Mesothelial cell of epicardium (in vitro differentiated cells): Measurements from ENCODE around the gene B3GAT3. TPM values are rescaled to one million over a fixed set of nuclear protein-coding genes. Genes with fewer than 3 reads are reported as not detected.

Source experiments
- DNase-seq, 2 experiments: peaks; one replicate each; pipeline ENCODE4 v3.0.0; 2021; ENCODE audit warnings: low spot score in 2 of 2; ENCODE audit not compliant: unreplicated experiment in 2 of 2
- H3K27ac Mint-ChIP-seq: 2 replicates; pipeline ENCODE4 v1.8.0; 2021; ENCODE audit warnings: mixed read lengths
- H3K27me3 Mint-ChIP-seq: 2 replicates; pipeline ENCODE4 v1.8.0; 2021; ENCODE audit warnings: low read depth, mixed read lengths
- H3K36me3 Mint-ChIP-seq: 2 replicates; pipeline ENCODE4 v1.8.0; 2021; ENCODE audit warnings: mixed read lengths
- H3K4me1 Mint-ChIP-seq: 2 replicates; pipeline ENCODE4 v1.8.0; 2021; ENCODE audit warnings: mixed read lengths
- H3K4me3 Mint-ChIP-seq: 2 replicates; pipeline ENCODE4 v1.8.0; 2021; ENCODE audit warnings: mild to moderate bottlenecking, moderate library complexity, mixed read lengths
- H3K9me3 Mint-ChIP-seq: 2 replicates; pipeline ENCODE4 v1.8.0; 2021; ENCODE audit warnings: mixed read lengths
- total RNA-seq: library from RNA; stranded (reverse); gene quantifications from 3 replicates; pipeline ENCODE4 v1.2.1, GENCODE V29; 2021
- TF ChIP-seq, protein P1 (sequence below): fragments of 200-600 bp; sonication (generic); IDR thresholded peaks from one replicate; pipeline ENCODE4 v1.5.0; 2021; ENCODE audit warnings: antibody characterized with exemption; ENCODE audit not compliant: unreplicated experiment

Gene B3GAT3
- total RNA-seq, 1 donor from 2014 or later = 52.6 TPM

DNA sequence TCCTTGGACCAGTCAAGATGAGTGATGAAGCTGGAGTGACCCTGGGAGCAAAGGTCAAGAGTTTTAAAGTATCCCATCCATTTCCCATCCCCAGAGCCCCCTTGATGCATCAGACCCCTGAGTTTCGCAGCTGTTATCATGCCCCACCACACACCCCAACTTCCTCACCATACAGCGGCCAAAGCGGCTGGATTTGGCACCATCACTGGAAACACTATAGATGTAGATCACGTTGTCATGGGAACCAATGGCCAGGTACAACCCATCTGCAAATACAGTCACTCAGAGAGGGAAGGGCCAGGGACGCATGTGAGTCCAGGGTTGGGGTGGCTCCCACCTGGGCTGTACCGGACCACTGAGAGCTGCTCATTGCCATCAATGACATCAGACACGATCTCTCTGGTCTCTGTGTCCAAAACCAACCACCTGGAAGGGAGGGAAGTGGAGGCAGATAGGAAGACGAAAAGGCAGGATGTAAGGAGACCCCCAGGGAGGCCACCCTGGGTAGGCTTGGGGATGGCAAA lies 17.9 kb downstream of the B3GAT3 start:
- H3K27ac Mint-ChIP-seq = no peak overlapping the region
- H3K4me3 Mint-ChIP-seq = peak overlapping the region; percentile 53
- no peak for DNase-seq
- H3K4me1 Mint-ChIP-seq = peaks cover 32% of the 10 kb centered on the region
- H3K27me3 Mint-ChIP-seq = peaks cover 4% of the 10 kb centered on the region
- TF ChIP-seq, protein P1, sequence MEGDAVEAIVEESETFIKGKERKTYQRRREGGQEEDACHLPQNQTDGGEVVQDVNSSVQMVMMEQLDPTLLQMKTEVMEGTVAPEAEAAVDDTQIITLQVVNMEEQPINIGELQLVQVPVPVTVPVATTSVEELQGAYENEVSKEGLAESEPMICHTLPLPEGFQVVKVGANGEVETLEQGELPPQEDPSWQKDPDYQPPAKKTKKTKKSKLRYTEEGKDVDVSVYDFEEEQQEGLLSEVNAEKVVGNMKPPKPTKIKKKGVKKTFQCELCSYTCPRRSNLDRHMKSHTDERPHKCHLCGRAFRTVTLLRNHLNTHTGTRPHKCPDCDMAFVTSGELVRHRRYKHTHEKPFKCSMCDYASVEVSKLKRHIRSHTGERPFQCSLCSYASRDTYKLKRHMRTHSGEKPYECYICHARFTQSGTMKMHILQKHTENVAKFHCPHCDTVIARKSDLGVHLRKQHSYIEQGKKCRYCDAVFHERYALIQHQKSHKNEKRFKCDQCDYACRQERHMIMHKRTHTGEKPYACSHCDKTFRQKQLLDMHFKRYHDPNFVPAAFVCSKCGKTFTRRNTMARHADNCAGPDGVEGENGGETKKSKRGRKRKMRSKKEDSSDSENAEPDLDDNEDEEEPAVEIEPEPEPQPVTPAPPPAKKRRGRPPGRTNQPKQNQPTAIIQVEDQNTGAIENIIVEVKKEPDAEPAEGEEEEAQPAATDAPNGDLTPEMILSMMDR = no peak
- H3K9me3 Mint-ChIP-seq = no peaks in the 10 kb centered on the region
- H3K36me3 Mint-ChIP-seq = peaks cover 8% of the 10 kb centered on the region

DNA sequence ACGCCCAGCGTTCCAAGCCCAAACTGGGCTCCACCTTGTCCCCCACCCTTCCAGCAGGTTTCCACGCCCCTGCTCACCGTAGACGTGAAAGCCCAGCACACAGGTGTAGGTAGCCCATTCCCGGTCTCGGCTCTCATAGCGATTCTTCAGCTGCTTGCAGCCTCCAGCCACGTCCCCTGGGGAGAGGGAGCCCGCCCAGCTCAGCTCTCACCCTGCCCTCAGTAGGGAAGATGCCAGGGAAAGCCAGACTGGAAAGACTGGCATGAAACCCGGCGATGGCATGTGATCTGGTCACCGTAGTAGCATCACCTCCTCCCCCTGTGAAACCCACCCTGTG lies 18.7 kb downstream of the B3GAT3 start:
- Mint-ChIP-seq H3K36me3 (peaks cover 15% of the 10 kb centered on the region), H3K27ac (peak overlapping the region; percentile 11), H3K9me3 (no peaks in the 10 kb centered on the region), H3K27me3 (peaks cover 4% of the 10 kb centered on the region), H3K4me1 (peaks cover 35% of the 10 kb centered on the region), H3K4me3 (peak overlapping the region; percentile 53)
- TF ChIP-seq, protein P1 = no peak
- no peak for DNase-seq

DNA sequence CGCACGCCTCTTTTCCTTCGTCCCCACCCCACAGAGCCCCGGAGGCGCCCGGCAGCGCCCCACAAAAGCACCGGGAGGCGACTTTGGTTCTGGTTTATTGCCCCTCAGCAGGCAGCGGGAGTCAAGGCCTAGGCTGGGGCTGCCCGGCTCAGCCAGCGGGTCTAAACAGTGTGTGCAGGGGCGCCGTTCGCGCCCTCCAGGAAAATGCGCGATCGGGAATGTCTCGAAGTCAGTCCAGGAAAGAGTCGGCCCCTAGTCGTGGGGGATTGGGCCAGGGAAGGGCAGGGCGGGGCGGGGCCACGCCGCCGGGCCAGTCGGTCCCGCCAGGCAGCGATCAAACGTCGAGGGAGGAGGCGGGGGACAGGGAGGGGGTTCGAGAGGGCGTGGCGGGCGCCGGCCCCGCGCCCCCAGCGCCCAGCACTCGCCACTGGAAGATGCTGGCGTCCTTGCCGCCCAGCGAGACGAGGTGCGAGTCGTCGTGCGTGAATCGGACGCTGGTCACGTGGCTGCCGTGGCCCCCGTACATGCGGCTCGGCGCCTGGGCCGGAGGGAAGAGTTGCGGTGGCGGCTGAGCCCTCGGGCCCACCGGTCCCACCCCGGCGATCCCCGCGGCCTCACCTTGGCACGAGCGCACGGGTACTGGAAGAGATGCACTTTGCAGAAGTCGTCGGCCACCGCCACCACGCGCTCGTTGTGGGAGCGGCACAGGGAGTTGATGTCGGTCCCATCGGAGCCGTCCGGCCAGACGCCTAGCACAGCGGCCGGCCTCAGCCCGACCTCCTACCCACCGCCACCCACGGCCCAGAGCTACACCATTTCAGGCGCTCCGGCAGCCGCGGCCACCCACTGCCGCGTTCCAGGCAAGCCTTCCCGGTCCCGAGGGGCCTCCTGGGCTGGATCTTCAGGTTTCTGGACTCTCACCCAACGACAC lies 19.4 kb downstream of the B3GAT3 start:
- Mint-ChIP-seq H3K4me1 (peaks cover 35% of the 10 kb centered on the region), H3K9me3 (no peaks in the 10 kb centered on the region), H3K4me3 (peak overlapping the region; percentile 81), H3K27me3 (peaks cover 4% of the 10 kb centered on the region), H3K36me3 (peaks cover 20% of the 10 kb centered on the region), H3K27ac (peak overlapping the region; percentile 94)
- TF ChIP-seq, protein P1 = no peak
- peak in 1 of 2 experiments; percentile 47 for DNase-seq

DNA sequence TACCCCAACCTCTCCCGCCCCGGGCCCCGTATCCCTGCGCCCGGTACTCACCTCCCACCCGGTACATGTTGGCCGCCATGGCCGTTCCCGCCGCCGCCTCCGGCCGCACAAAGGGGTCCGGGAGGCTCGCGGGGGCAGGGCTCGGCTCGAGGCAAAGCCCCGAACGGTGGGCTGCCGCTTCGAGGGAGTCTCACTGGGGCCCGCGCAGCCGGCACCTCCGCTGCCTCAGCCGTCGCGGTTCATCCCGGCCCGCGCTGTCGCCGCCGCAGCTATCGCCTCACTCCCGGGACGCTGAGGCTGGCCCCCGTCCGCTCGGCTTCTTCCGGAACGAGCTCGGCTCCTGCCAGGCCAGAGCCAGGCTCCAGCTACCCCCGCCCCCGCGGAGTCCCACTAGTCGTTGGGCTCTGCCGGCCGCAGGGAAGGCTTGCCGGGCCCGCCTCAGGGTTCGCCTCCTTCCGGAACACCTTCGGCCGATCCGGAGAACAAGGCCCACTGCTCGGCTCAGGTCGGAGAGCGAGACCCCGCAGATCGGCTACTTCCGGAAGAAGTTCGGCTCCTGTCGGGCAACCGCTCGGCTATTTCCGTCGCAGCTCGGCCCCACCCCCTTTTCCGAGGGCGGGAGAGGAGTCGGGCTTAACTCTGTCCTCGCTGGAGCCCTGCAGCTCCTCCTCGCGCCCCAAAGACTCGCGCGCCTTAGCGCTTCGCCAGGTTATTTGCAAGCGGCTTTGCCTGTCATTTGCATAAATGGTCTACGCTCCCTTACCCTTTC lies 20.2 kb downstream of the B3GAT3 start, which contains the start of gene MTA2:
Gene MTA2 (minus strand): TSS at position 494 of the 769 bp plus-strand sequence. CDS start 415 bp downstream, at position 79.
- Mint-ChIP-seq H3K27me3 (peaks cover 4% of the 10 kb centered on the region), H3K4me3 (peak within 1 kb of the TSS; percentile 81), H3K36me3 (peaks cover 22% of the 10 kb centered on the region), H3K4me1 (peaks cover 33% of the 10 kb centered on the region), H3K27ac (peak within 1 kb of the TSS; percentile 94), H3K9me3 (no peaks in the 10 kb centered on the region)
- TF ChIP-seq, protein P1 = no peak
- DNase-seq = peak; percentile 90 to 100

DNA sequence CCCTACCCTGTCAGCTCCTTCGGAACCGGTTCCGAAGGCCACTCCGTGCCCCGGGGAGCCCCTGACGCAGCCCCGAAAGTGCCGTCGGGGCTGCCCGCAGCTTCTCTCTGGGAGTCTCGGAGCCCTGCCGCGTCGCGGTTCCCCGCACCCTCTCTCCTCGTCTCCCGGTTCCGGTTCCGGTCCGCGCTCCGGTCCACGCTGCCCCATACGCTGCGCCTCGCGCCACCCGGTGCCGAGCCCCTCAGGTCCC lies 20.7 kb downstream of the B3GAT3 start:
- Mint-ChIP-seq H3K27ac (peak overlapping the region; percentile 82), H3K9me3 (no peaks in the 10 kb centered on the region), H3K4me1 (peaks cover 33% of the 10 kb centered on the region), H3K36me3 (peaks cover 22% of the 10 kb centered on the region), H3K27me3 (peaks cover 4% of the 10 kb centered on the region), H3K4me3 (peak overlapping the region; percentile 81)
- TF ChIP-seq, protein P1 = no peak
- no peak for DNase-seq
